Osteocyte (in vitro differentiated cells): ENCODE data around the gene BAIAP2L2. TPM values are rescaled to one million over a fixed set of nuclear protein-coding genes. Genes with fewer than 3 reads are reported as not detected.

ENCODE experiments used
- DNase-seq: peaks from one replicate; pipeline ENCODE4 v3.0.0; 2021; ENCODE audit warnings: mixed read lengths; ENCODE audit not compliant: unreplicated experiment; ENCODE audit errors: extremely low spot score
- H3K27ac Mint-ChIP-seq: one replicate; pipeline ENCODE4 v1.8.0; 2021; ENCODE audit warnings: mild to moderate bottlenecking, mixed read lengths; ENCODE audit not compliant: unreplicated experiment
- H3K27me3 Mint-ChIP-seq: one replicate; pipeline ENCODE4 v1.8.0; 2021; ENCODE audit warnings: mixed read lengths; ENCODE audit not compliant: unreplicated experiment
- H3K36me3 Mint-ChIP-seq: one replicate; pipeline ENCODE4 v1.8.0; 2021; ENCODE audit warnings: mixed read lengths; ENCODE audit not compliant: unreplicated experiment
- H3K4me1 Mint-ChIP-seq: one replicate; pipeline ENCODE4 v1.8.0; 2021; ENCODE audit warnings: mixed read lengths; ENCODE audit not compliant: unreplicated experiment
- H3K4me3 Mint-ChIP-seq: one replicate; pipeline ENCODE4 v1.8.0; 2021; ENCODE audit warnings: mild to moderate bottlenecking, moderate library complexity, mixed read lengths; ENCODE audit not compliant: unreplicated experiment
- H3K9me3 Mint-ChIP-seq: one replicate; pipeline ENCODE4 v1.8.0; 2021; ENCODE audit warnings: mixed read lengths; ENCODE audit not compliant: unreplicated experiment
- total RNA-seq: library from RNA; stranded (reverse); gene quantifications from 2 replicates; pipeline ENCODE4 v1.2.1, GENCODE V29; 2021
- TF ChIP-seq, protein P1 (sequence below): fragments of 200-600 bp; sonication (generic); IDR thresholded peaks from 2 replicates; pipeline ENCODE4 v1.5.0; 2021; ENCODE audit warnings: antibody characterized with exemption, mild to moderate bottlenecking, moderate library complexity

BAIAP2L2 gene
- total RNA-seq, 1 donor from 2014 or later = 0.48 TPM

DNA sequence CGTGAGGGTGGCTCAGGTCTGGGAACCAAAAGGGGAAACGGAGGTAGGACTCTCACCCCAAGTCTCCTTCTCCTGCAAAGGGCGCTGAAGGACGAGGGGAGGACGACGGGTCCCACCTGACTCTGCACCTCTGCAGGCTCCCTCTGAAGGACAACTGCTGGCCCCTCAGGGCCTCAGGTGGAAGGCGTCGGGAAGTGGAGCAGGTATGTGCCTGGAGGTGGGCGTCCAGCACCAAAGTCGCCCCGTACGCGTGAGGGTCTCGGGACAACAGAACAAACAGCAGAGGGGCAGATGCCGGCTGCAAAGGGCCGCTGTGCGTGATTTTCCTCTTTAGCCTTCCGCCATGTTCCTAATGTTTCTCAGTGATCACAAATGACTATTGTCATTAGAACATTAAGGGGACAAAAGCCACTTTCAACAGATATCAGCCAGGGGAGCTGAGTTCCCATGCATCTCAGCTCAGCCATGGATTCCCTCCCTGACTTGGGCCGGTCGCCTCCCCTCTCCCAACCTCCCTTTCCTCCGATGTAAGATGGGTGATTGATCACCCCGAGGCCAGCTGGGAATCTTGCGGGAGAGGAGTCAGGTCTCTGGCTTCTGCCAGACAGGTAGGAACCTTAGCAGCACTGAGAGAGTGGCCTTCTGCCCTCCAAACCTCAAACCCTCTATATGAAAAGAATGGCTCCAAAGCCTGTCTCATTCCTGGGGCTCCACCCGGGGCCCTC lies 27.3 kb downstream of the BAIAP2L2 start:
- H3K27ac Mint-ChIP-seq = no peak overlapping the region
- no peaks in the 10 kb centered on the region for H3K9me3 Mint-ChIP-seq
- no peak for DNase-seq
- TF ChIP-seq, protein P1, sequence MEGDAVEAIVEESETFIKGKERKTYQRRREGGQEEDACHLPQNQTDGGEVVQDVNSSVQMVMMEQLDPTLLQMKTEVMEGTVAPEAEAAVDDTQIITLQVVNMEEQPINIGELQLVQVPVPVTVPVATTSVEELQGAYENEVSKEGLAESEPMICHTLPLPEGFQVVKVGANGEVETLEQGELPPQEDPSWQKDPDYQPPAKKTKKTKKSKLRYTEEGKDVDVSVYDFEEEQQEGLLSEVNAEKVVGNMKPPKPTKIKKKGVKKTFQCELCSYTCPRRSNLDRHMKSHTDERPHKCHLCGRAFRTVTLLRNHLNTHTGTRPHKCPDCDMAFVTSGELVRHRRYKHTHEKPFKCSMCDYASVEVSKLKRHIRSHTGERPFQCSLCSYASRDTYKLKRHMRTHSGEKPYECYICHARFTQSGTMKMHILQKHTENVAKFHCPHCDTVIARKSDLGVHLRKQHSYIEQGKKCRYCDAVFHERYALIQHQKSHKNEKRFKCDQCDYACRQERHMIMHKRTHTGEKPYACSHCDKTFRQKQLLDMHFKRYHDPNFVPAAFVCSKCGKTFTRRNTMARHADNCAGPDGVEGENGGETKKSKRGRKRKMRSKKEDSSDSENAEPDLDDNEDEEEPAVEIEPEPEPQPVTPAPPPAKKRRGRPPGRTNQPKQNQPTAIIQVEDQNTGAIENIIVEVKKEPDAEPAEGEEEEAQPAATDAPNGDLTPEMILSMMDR = no peak
- no peaks in the 10 kb centered on the region for H3K36me3 Mint-ChIP-seq
- H3K4me1 Mint-ChIP-seq = no peaks in the 10 kb centered on the region
- H3K4me3 Mint-ChIP-seq = no peak overlapping the region
- H3K27me3 Mint-ChIP-seq = no peaks in the 10 kb centered on the region

DNA sequence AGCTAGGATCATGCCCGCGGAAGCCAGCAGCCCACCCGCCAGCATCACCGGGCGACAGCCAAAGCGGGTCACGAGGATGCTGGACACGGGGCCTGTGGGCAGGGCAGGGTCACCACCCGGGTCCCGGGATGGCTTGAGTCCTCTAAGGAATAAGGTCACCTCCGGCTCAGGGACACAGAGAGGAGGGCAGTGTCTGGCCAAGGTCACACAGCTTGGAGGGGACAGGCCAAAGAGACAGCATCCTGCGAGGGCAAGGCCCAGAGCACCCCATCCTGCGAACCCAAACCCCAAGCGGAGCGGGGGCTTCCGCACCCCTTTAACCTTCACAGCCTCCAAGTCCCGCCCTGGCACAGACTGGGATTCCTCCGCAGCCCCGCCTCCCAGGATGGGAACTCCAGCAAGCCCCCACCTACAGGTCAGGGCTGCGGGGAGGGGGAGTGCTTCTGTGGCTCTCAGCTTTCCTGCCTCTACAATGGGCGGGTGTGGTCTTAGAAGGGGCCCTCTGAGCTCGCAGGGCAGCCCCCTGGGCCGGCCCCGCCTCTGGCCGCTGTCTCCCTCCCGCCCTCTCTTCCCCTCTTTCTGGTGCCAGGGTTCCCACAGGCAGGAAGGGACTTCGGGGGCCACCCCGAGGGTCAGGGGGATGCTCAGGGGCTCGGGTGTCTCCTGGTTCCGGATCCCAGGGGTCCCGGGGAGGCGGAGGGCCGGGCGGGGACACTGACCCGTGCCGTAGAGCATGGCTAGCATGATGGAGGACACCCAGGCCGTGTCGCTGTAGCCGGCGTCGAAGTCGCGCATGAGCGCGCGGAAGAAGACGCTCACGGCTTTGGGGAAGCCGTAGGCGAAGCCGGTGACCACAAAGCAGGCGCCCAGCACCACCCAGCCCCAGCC lies 28.3 kb downstream of the BAIAP2L2 start:
- TF ChIP-seq, protein P1 = no peak
- H3K27ac Mint-ChIP-seq = no peak overlapping the region
- no peaks in the 10 kb centered on the region for H3K9me3 Mint-ChIP-seq
- no peaks in the 10 kb centered on the region for H3K4me1 Mint-ChIP-seq
- no peaks in the 10 kb centered on the region for H3K27me3 Mint-ChIP-seq
- no peaks in the 10 kb centered on the region for H3K36me3 Mint-ChIP-seq
- DNase-seq = no peak
- no peak overlapping the region for H3K4me3 Mint-ChIP-seq

DNA sequence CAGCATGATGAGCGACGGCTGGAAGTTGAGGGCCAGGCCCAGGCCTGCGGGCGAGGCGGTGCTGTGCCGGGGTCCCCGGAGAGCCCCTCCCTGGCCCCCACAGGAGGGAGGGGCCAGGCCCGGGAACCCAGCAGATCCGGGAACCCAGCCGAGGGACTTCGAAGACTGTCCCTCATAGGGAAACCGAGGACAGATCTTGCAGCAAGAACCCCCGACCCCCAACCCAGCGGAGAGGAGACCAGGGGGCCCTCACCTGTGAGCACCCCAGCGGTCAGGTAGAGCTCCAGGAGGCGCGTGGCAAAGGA lies 28.9 kb downstream of the BAIAP2L2 start:
- DNase-seq = no peak
- H3K27ac Mint-ChIP-seq = no peak overlapping the region
- no peak overlapping the region for H3K4me3 Mint-ChIP-seq
- no peaks in the 10 kb centered on the region for H3K4me1 Mint-ChIP-seq
- no peaks in the 10 kb centered on the region for H3K36me3 Mint-ChIP-seq
- no peaks in the 10 kb centered on the region for H3K9me3 Mint-ChIP-seq
- no peaks in the 10 kb centered on the region for H3K27me3 Mint-ChIP-seq
- TF ChIP-seq, protein P1 = no peak

DNA sequence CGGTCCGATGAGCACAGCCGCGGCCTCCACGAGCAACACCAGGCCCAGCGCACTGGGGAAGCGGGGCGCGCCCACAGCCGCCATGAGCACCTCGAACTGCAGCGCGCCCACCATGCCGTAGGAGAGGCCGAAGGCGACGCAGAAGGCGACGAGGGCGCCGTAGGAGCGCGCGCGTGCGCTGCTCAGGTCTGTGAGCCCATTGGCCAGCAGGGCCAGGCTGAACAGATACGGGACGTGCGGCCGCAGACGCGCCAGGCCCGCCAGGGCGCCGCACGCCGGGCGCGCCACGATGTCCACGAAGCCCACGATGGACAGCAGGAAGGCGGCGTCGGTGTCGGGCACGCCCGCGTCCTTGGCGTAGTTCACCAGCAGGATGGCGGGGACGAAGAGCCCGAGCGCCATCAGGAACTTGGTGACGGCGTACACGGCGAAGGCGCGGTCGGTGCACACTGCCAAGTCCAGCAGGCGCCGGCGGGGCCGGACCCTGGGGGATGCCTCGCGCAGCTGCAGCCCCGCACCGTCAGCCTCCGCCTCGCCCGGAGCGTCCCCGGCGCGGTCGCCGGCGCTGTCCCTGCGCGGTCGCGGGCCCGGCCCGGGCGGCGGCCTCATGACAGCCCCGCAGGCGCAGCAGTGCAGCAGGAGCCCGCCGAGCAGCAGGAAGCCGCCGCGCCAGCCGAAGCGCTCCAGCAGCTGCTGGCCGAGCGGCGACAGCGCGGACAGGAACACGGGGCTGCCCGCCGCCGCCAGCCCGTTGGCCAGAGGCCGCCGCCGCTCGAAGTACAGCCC lies 29.4 kb downstream of the BAIAP2L2 start:
- TF ChIP-seq, protein P1 = no peak
- no peak for DNase-seq
- H3K27me3 Mint-ChIP-seq = no peaks in the 10 kb centered on the region
- no peaks in the 10 kb centered on the region for H3K4me1 Mint-ChIP-seq
- H3K4me3 Mint-ChIP-seq = no peak overlapping the region
- H3K27ac Mint-ChIP-seq = no peak overlapping the region
- no peaks in the 10 kb centered on the region for H3K36me3 Mint-ChIP-seq
- H3K9me3 Mint-ChIP-seq = no peaks in the 10 kb centered on the region

DNA sequence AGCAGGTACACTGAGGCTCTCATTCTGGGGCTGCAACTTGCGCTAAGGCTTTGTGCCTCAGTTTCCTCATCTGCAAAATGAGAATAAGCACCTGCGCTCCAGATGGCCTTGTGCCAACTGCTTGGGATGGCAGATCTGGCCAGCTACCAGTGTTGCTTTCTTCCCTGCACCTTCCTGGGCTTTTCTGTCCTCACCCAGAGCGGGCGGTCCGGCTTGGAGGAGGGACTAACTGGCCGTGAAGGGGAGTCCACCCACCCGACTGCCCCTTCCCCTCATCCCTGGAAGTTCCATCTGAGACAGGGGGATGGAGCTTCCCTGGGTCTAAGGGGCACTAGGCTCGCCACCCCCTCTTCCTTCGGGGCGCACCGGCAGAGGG lies 30.0 kb downstream of the BAIAP2L2 start:
- TF ChIP-seq, protein P1 = no peak
- no peaks in the 10 kb centered on the region for H3K27me3 Mint-ChIP-seq
- H3K9me3 Mint-ChIP-seq = no peaks in the 10 kb centered on the region
- H3K27ac Mint-ChIP-seq = no peak overlapping the region
- DNase-seq = no peak
- no peaks in the 10 kb centered on the region for H3K4me1 Mint-ChIP-seq
- H3K36me3 Mint-ChIP-seq = no peaks in the 10 kb centered on the region
- H3K4me3 Mint-ChIP-seq = no peak overlapping the region
